Transverse colon (tissue), 3 donors: Measurements from ENCODE around the gene HNRNPF.

Source experiments
- EP300 ChIP-seq: sonication (generic); formaldehyde crosslinking; IDR thresholded peaks from one replicate; pipeline ENCODE4 v1.6.1; 2017; ENCODE audit warnings: antibody characterized with exemption, low read depth
- TF ChIP-seq, protein P1 (sequence below), 5 experiments: fragments of 200-600 bp in 3 of 5; fragments of 450-650 bp in 2 of 5; sonication (generic) in 3 of 5; IDR thresholded peaks; 1 replicate in 2 of 5; 2 replicates in 3 of 5; pipeline ENCODE4 v1.5.1; 2016 to 2017; ENCODE audit warnings: antibody characterized with exemption in 5 of 5, inconsistent platforms in 3 of 5, mild to moderate bottlenecking in 2 of 5, moderate library complexity in 1 of 5

DNA sequence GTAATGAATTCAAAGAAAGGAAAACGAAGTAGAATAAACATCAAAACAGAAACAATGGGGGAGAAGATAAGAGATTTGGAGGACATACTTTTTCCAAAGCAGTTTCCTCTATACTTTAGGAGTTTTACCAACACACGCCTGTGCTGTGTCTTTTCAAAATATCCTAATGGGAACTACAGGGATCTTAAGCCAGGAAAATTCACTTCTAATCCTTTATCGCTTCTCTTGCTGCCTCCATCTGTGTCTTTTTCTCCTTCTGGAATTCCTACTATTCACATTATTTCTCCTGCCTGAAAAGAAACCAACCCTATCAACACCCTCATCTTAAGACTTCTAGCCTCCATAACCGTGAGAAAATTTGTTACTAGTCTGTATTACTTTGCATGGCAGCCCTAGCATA is 6.8 kb downstream of the HNRNPF start:
- TF ChIP-seq EP300, result no peak
- TF ChIP-seq, protein P1, sequence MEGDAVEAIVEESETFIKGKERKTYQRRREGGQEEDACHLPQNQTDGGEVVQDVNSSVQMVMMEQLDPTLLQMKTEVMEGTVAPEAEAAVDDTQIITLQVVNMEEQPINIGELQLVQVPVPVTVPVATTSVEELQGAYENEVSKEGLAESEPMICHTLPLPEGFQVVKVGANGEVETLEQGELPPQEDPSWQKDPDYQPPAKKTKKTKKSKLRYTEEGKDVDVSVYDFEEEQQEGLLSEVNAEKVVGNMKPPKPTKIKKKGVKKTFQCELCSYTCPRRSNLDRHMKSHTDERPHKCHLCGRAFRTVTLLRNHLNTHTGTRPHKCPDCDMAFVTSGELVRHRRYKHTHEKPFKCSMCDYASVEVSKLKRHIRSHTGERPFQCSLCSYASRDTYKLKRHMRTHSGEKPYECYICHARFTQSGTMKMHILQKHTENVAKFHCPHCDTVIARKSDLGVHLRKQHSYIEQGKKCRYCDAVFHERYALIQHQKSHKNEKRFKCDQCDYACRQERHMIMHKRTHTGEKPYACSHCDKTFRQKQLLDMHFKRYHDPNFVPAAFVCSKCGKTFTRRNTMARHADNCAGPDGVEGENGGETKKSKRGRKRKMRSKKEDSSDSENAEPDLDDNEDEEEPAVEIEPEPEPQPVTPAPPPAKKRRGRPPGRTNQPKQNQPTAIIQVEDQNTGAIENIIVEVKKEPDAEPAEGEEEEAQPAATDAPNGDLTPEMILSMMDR (IDR thresholded peaks at IDR 0.05), result no peak
